Stimulated activated memory B cell treated with anti-CD40 and anti-IgM and Interleukin-4, amounts not matched to agents 10 μg/mL and 1 μg/mL and 100 μg/mL, for 72 hours (primary cell): ENCODE data around the gene SPARC.

ENCODE experiments used
- ATAC-seq: fragments of 150-1000 bp; cut with Tn5 transposase; 2 replicates; pipeline ENCODE4 v1.10.0; 2021
- H3K27ac Mint-ChIP-seq: one replicate; pipeline ENCODE4 v1.8.0; 2022; ENCODE audit warnings: mild to moderate bottlenecking, mixed read lengths
- H3K27me3 Mint-ChIP-seq: one replicate; pipeline ENCODE4 v1.8.0; 2022; ENCODE audit warnings: mixed read lengths
- H3K36me3 Mint-ChIP-seq: one replicate; pipeline ENCODE4 v1.8.0; 2022; ENCODE audit warnings: mixed read lengths
- H3K4me1 Mint-ChIP-seq: one replicate; pipeline ENCODE4 v1.8.0; 2022; ENCODE audit warnings: mixed read lengths
- H3K4me3 Mint-ChIP-seq: one replicate; pipeline ENCODE4 v1.8.0; 2022; ENCODE audit warnings: mild to moderate bottlenecking, moderate library complexity, mixed read lengths
- H3K9me3 Mint-ChIP-seq: one replicate; pipeline ENCODE4 v1.8.0; 2022; ENCODE audit warnings: mixed read lengths

SPARC gene

DNA sequence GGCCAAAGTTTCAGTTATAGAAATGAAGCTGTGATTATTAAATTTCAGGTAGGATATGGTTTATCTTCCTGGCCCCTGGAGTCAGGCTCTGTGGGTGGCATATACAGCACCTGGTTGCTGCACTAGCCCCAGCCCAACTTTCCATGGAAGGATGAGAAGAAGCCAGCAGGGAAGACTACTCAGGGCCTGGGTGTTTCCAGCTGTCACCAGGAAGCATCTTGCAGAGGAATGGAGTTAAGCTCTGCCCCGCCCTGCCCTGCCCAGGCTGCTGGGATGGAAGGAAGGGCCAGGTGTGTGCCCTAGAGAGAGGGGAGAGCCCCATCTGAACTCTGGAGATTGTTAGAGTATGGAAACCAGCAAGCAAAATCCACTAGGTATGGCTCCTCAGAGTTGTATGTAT, 52.8 kb downstream of the SPARC start:
- H3K36me3 Mint-ChIP-seq = no peaks in the 10 kb centered on the region
- peaks cover 25% of the 10 kb centered on the region for H3K27me3 Mint-ChIP-seq
- H3K9me3 Mint-ChIP-seq = no peaks in the 10 kb centered on the region
- H3K4me3 Mint-ChIP-seq = no peak overlapping the region
- H3K4me1 Mint-ChIP-seq = no peaks in the 10 kb centered on the region
- no peak for ATAC-seq
- no peak overlapping the region for H3K27ac Mint-ChIP-seq

DNA sequence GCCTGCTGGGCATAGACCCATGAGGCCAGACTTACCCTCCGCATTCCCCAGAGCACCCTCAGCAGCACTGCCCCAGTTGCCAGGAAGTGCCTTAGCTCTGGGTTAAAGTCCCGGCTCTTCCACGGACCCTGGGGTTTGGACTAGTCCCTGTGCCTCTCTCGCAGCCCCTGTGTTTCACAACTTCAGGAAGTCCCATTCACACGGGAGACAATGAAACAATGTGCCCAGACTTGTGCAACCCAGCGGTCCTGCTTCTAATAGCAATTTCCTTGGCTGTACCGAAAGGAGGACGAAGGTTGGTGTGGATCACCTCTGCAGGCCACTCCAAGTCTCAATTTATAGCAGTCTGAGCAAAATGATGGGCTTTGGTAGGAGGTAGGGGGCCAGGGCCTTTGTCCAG, 53.8 kb downstream of the SPARC start:
- Mint-ChIP-seq H3K4me3 (no peak overlapping the region), H3K9me3 (no peaks in the 10 kb centered on the region), H3K27ac (no peak overlapping the region), H3K27me3 (peaks cover 25% of the 10 kb centered on the region), H3K36me3 (no peaks in the 10 kb centered on the region), H3K4me1 (no peaks in the 10 kb centered on the region)
- no peak for ATAC-seq

DNA sequence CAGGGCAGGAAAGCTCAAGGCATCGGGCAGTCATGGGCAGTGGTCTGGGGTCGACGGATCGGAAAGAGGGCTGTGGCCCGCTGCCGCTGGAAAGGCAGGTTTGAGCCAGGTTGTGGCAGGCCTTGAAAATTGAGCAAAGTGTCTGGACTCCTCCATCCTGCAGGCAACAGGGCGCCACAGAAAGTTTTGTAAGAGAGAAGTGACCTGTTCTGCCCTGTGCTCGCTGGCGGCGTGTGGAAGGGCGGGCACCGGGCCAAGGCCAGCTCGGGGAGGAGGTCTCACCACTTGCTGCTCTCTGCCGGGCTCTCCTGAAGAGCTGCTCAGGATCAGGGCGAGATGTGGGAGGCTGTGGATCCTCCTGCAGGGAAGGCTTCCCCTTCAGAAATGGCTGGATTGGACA, 54.2 kb downstream of the SPARC start:
- no peak for ATAC-seq
- no peak overlapping the region for H3K27ac Mint-ChIP-seq

DNA sequence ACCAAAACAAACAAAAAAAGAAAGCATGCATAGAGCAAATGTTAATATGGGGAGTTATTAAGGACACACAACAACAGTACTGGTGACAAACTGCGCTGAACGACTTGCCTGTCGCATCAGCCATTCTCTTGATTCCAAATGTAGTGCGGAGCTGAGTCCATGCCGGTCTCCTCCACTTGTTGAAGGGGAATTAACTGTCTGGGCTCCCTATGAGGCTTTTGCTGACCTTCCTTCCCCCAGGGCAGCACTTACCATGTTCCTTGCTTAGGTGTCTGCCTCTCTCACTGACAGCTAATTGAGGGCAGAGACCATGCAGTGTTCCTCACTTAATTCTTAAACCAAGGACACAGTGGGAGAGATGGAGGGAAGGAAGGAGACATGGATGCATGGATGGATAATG, 54.8 kb downstream of the SPARC start:
- H3K36me3 Mint-ChIP-seq = no peaks in the 10 kb centered on the region
- H3K4me1 Mint-ChIP-seq = no peaks in the 10 kb centered on the region
- peaks cover 25% of the 10 kb centered on the region for H3K27me3 Mint-ChIP-seq
- no peak for ATAC-seq
- H3K27ac Mint-ChIP-seq = no peak overlapping the region
- no peak overlapping the region for H3K4me3 Mint-ChIP-seq
- no peaks in the 10 kb centered on the region for H3K9me3 Mint-ChIP-seq

More for the DNA sequence above, 54.2 kb downstream of the SPARC start:
- no peak overlapping the region for H3K4me3 Mint-ChIP-seq
- H3K9me3 Mint-ChIP-seq = no peaks in the 10 kb centered on the region
- H3K4me1 Mint-ChIP-seq = no peaks in the 10 kb centered on the region
- peaks cover 25% of the 10 kb centered on the region for H3K27me3 Mint-ChIP-seq
- H3K36me3 Mint-ChIP-seq = no peaks in the 10 kb centered on the region

DNA sequence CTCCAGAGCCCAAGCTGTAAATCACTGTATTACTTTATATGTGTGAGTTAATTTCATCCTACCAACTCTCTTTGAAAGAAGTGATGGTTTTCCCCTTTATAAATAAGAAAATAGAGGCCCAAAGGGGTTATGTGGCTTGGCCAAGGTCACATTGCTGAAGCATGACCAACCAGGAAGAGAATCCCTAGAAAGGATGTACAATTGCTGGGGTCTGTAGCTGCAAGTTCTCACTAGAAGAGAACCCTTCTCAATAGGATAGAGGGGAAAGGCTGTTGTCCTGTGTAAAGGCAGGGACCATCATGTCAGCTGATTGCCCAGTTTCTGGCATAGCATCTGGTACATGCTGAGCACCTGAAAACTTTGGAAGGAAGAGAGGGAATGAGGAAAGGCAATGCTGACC, 56.6 kb downstream of the SPARC start:
- Mint-ChIP-seq H3K4me3 (no peak overlapping the region), H3K9me3 (no peaks in the 10 kb centered on the region), H3K27me3 (peaks cover 25% of the 10 kb centered on the region), H3K36me3 (no peaks in the 10 kb centered on the region), H3K27ac (no peak overlapping the region), H3K4me1 (no peaks in the 10 kb centered on the region)
- ATAC-seq = no peak

DNA sequence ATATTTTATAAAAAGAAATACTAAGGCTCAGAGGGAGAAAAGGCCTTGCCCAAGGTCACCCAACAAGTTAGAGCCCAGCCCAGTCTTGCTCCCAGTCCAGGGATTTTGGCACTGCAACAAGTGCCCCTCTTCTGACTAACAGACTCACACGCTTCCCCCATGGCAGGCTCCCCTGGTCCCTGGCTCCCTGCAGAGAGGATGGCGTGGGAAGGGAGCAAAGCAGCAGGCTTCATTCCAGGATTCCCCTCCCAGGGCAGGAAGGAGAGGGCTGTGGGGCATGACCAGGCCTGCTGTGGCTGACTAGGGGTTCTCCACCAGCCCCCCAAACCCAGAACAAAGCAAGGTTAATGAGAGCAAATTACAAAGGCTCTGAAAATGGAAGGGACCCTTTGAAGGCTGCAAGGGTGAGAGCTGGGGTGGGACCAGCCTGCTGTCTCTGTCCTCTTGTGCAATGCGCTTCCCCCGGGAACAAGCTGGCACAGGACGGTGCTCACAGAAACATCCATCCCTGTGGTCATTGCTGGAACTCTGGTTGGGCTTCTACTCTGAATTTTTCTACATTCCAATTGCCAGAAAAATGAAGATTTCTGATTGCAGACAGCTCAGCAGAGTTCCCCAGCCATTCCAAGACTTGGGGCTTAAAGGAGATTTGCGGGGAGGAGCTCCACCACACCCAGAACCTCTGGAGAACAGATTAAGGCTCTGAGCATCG, 58.4 kb downstream of the SPARC start:
- Mint-ChIP-seq H3K4me1 (no peaks in the 10 kb centered on the region), H3K4me3 (no peak overlapping the region), H3K27ac (no peak overlapping the region), H3K36me3 (no peaks in the 10 kb centered on the region), H3K9me3 (no peaks in the 10 kb centered on the region), H3K27me3 (peaks cover 33% of the 10 kb centered on the region)
- ATAC-seq = no peak

DNA sequence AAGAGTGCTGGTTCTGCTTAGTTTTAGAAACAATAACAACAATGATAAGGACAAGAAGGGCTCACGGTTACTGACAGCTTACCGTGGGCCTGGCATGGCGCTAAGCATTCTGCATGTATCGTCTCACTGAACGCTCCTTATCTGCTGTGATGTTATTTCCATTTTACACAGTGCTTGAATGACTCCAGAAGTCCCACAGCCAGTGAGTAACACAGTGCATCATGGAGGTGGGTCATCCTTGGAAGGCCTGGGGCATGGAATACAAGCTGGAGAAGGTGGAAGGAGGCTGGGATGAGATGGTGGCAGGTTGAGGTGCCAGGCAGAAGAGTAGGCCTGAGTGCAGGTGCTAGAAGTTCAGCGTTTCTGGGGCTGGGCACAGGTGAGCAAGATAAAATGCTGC, 59.1 kb downstream of the SPARC start:
- Mint-ChIP-seq H3K4me1 (no peaks in the 10 kb centered on the region), H3K27ac (no peak overlapping the region), H3K27me3 (peaks cover 29% of the 10 kb centered on the region), H3K9me3 (no peaks in the 10 kb centered on the region), H3K36me3 (no peaks in the 10 kb centered on the region), H3K4me3 (no peak overlapping the region)
- ATAC-seq = no peak

DNA sequence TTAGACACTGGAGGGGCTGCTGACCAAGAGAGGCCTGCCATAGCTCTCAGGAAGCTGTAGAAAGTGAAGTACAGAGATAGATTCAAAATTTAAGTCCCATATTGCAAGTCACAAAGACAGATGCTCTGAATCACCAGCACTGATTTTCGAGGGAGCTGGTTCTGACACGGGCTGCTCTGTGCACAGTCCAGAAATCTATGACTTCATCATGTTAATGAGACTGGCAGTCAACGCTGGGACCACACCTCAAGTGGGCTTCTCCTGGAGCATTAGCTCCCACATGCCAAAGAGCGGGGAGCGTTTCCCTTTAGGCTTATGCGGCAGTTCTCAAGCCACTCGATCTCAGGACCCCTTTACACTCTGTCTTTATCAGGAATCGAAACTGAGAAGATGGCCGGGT, 61.4 kb downstream of the SPARC start:
- no peaks in the 10 kb centered on the region for H3K4me1 Mint-ChIP-seq
- no peak for ATAC-seq
- H3K27me3 Mint-ChIP-seq = peaks cover 28% of the 10 kb centered on the region
- no peaks in the 10 kb centered on the region for H3K9me3 Mint-ChIP-seq
- no peaks in the 10 kb centered on the region for H3K36me3 Mint-ChIP-seq
- H3K27ac Mint-ChIP-seq = no peak overlapping the region
- no peak overlapping the region for H3K4me3 Mint-ChIP-seq

DNA sequence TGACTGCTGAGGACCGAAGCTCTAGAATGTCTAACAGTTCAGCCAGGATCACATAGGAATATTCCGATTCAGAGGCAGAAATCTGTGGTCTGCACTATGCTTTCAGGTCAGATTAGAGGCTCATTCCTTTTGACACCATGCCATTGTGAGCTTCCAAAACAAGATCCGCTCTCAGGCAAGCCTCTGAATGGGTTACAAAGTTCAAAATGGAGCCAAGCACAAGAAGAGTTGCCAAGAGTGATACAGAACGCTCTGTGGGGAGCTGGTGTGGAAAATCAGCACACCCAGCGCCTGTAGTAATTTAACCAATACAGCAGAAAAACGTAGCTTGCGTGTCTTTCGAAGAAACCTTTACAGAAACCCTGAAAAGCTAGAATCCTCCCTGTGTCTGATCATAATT, 62.2 kb downstream of the SPARC start:
- H3K4me1 Mint-ChIP-seq = no peaks in the 10 kb centered on the region
- H3K9me3 Mint-ChIP-seq = no peaks in the 10 kb centered on the region
- H3K36me3 Mint-ChIP-seq = no peaks in the 10 kb centered on the region

DNA sequence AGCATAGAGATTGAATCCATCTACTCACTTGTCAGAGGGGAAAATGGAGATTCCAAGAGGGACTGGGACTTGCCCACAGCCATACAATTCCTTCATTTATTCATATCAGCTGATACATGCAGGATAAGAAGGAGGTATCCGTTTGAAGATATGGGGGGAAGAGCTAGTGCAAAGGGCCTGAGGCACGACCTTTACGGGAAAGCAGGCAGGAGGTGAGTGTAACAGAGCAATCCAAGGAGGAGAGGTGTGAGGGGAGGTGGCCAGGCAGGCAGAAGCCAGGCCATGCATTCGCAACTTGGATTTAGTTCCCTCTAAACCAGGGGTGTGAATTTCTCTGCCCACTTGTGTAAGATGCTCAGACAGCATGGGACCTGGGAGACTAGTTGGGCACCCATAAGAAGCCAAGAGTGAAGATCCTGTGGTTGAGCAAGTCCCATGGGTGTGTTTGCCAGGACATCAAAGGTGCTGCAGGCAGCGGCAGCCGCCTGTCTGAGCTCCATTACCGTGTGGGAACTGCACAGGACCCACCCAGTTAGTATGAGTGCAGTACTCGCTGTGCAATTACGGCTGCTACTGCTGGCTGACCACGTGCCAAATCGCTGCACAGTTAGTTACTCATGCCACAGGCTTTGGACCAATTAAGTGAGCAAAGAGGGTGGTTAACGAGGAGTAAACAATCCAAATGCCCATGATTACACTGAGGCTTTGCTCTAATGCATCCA, 64.2 kb downstream of the SPARC start:
- no peak overlapping the region for H3K27ac Mint-ChIP-seq
- no peak for ATAC-seq
- no peaks in the 10 kb centered on the region for H3K36me3 Mint-ChIP-seq
- H3K27me3 Mint-ChIP-seq = peaks cover 23% of the 10 kb centered on the region
- no peak overlapping the region for H3K4me3 Mint-ChIP-seq
- no peaks in the 10 kb centered on the region for H3K4me1 Mint-ChIP-seq
- H3K9me3 Mint-ChIP-seq = no peaks in the 10 kb centered on the region

More for the DNA sequence above, 62.2 kb downstream of the SPARC start:
- Mint-ChIP-seq H3K4me3 (no peak overlapping the region), H3K27me3 (peaks cover 23% of the 10 kb centered on the region), H3K27ac (no peak overlapping the region)
- no peak for ATAC-seq

DNA sequence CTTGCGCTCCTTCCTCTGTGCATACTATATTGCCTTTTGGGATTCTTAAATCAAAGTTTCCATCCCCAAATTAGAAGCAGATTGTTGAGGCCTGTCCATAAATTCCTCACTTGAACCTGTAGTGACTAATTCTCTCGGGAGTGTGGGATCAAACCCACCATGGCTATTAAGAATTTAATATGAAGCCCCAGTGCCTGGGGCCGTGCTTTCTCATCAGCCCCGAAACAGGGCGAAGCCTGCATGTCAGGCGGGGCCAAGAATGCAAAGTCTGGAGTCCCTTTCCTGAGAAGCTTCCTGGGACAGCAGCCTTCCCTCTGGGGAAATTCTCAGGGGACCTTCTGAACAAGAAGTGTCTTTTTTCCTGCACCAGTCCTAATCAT, 66.3 kb downstream of the SPARC start:
- Mint-ChIP-seq H3K4me3 (no peak overlapping the region), H3K27ac (no peak overlapping the region), H3K4me1 (no peaks in the 10 kb centered on the region), H3K36me3 (no peaks in the 10 kb centered on the region), H3K27me3 (peaks cover 36% of the 10 kb centered on the region), H3K9me3 (no peaks in the 10 kb centered on the region)
- ATAC-seq = no peak

DNA sequence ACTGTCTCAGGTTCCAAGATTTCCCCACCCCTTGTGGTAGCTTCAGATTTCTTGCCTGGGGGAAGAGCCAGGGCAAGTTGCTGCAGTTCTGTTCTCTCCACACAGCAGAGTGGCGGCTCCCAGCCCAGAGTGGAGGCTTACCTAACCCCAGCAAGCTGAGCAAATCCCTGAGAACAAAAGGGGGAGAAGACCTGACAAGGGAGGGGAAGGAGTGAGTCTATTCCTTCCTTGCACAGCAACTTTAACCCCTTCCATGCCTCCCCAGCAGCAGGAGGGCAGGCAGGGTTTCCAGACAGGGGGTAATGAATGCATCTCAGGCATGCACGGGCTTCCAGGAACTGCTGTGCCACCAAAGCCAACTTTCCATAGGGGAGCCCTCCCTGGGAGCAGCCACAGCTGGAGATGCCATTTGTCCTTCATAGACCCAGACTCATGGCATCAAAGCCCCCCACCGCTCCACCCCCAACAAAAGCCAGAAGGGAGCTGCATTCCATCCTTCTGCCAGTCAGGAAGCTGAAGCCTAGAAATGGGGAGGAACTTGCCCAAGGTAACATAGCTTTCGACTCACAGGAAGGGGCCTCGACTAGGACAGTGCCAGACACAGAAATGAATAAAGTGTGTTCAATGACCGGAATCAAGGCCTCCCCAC, 66.8 kb downstream of the SPARC start:
- Mint-ChIP-seq H3K4me3 (no peak overlapping the region), H3K27ac (no peak overlapping the region), H3K4me1 (no peaks in the 10 kb centered on the region), H3K27me3 (peaks cover 36% of the 10 kb centered on the region), H3K36me3 (no peaks in the 10 kb centered on the region), H3K9me3 (no peaks in the 10 kb centered on the region)
- ATAC-seq = no peak

DNA sequence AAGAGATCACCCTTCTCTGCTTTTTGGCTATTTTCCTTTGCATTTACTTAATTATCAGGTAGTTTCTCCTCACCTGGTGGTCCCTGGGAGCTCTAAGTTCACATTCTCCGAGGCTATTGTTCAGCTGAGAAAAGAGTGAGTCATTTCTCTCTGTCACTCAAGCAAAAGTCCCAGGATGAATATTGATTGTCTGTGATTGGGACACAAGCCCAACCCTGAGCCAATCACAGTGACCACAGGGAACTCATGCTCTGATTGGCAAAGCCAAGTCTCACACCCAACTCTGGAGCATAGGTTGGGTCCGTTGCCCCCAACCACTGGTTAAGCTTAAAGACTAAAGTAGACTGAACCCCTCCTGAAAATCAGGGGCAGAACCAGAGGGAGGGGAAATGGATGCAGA, 67.8 kb downstream of the SPARC start:
- H3K4me1 Mint-ChIP-seq = no peaks in the 10 kb centered on the region
- H3K36me3 Mint-ChIP-seq = no peaks in the 10 kb centered on the region
- ATAC-seq = no peak
- H3K27ac Mint-ChIP-seq = no peak overlapping the region
- H3K27me3 Mint-ChIP-seq = peaks cover 30% of the 10 kb centered on the region
- no peaks in the 10 kb centered on the region for H3K9me3 Mint-ChIP-seq
- H3K4me3 Mint-ChIP-seq = no peak overlapping the region

DNA sequence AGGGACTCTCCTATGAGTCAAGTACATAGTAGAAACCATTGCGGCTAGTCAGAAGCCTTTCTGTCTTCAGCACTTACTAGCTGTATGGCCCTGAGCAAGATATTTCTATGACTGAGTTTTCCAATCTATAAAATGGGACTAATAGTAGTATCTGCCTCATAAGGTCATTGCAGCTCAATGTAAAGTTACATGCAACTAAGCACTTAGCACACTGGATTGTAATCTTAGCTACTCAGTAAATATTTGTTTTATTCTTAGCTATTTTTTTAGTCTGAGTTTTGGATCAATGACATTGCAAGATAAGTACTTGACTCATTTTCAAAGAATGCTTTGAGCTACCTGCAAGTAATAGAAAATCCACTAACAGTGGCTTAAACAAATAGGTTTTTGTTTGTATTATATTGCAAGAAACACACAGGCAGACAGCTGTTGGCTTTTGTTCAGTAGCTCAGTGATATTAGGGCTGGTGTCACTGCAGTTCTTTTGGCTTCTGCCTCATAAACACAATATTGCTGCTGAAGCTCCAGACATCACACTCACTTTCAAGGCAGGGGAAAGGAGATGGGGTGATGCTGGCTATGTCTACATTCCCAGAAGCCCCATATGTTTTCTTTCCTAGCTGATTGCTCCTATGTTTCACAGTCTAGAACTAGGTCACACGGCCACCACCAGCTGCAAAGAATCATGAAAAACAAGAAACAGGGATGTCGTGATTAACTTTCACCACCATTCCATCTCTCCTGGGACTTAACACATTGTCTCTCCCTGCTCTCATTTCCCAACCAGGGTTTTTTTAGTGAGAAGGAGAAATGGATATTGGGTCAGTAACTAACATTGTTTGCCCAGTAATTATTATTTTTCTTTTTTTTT, 68.6 kb downstream of the SPARC start:
- peaks cover 27% of the 10 kb centered on the region for H3K27me3 Mint-ChIP-seq
- no peak for ATAC-seq
- H3K9me3 Mint-ChIP-seq = no peaks in the 10 kb centered on the region
- no peak overlapping the region for H3K27ac Mint-ChIP-seq
- H3K4me3 Mint-ChIP-seq = no peak overlapping the region
- H3K4me1 Mint-ChIP-seq = peaks cover 5% of the 10 kb centered on the region
- H3K36me3 Mint-ChIP-seq = no peaks in the 10 kb centered on the region

DNA sequence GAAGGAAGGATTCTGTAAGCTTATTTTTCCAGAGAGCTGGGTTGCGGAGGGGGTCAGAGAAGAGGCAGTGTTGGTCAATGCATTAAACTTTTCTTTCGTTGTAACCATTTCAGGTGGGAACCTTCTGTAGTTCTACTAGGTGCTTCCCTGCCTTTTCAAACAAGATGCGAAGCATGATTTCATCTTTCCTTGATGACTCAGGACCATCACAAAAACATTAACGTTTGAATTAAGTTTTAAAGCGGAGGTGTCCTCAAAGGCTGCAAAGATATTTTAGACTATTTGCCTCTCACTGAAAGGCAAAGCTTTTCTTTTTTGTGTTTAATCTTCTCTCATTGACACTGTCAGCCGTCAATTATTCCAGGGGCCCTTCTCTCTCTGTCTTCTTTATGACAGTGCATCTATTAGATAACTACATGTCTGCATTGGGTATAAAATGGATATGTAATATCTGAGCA, 69.3 kb downstream of the SPARC start:
- H3K36me3 Mint-ChIP-seq = no peaks in the 10 kb centered on the region
- H3K27me3 Mint-ChIP-seq = peaks cover 23% of the 10 kb centered on the region
- H3K27ac Mint-ChIP-seq = no peak overlapping the region
- no peak overlapping the region for H3K4me3 Mint-ChIP-seq
- H3K4me1 Mint-ChIP-seq = peaks cover 12% of the 10 kb centered on the region
- H3K9me3 Mint-ChIP-seq = no peaks in the 10 kb centered on the region
- ATAC-seq = no peak
